DMS 273 treated with DMSO at 0.1 percent for 48 hours (cell line): ENCODE results near the gene NLRP9.

Experiments
- DNase-seq: peaks from one replicate; lab custom pipeline; 2025; lab: John Stamatoyannopoulos, UW

Gene NLRP9

GRCh38 chr19:55673465-55673864, 64.7 kb downstream of the NLRP9 start:
- DNase-seq, result no peak

DNA sequence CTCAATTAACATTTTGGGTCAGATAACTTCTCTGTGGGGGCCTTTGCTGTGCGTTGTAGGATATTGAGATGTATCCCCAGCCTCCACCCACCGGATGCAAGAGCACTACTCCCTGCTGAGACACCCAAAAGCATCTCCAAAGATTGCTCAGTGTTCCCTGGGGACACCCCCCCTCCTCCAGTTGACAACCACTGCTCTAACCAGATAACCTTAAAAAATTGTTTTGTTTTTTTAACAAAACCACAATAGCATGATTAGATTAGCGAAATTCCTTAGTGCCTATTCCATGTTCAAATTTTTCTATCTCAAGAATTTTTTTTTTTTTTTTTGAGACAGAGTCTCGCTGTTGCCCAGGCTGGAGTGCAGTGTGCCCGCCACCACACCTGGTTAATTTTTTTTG, 65.8 kb downstream of the NLRP9 start:
- DNase-seq, result no peak

- DNase-seq, result no peak
Measured at GRCh38 chr19:55671054-55671378, 67.2 kb downstream of the NLRP9 start.

GRCh38 chr19:55670280-55671053, 67.7 kb downstream of the NLRP9 start:
- no peak for DNase-seq

- no peak for DNase-seq
Measured at GRCh38 chr19:55669418-55670279, 68.6 kb downstream of the NLRP9 start.

GRCh38 chr19:55668603-55669348, 69.4 kb downstream of the NLRP9 start:
- DNase-seq, result no peak

DNA sequence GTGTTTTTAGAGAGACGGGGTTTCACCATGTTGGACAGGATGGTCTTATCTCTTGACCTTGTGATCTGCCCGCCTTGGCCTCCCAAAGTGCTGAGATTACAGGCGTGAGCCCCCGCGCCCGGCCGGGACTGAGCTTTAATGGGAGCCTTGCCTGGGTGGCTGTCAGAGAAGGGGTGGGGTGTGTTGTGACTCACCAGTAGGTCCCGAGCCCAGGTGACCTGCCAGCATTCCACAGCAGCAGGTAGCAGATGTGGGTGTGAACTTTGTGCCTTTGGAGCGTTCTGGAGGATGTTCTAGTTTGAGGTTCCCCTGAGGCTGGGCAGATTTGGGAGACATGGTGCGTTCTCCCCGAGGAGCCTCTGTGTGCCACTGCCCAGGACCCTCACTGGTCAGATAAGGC, 70.2 kb downstream of the NLRP9 start:
- no peak for DNase-seq

DNA sequence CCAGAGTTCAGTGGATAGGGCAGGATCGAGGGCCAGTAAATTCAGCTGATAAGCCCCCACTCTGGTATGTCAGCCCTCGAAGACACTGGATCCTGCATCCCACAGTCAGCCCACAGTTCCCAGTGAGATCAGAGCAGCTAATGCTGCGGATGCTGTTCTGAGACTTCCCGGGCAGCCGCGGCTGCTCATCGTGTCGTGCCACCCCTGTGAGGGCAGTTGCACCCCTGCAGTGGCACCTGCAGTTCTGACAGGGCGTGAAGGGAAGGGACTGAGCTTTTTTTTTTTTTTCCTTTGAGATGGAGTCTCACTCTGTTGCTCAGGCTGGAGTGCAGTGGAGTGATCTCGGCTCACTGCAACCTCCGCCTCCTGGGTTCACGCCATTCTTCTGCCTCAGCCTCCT, 70.7 kb downstream of the NLRP9 start:
- DNase-seq, result no peak

DNA sequence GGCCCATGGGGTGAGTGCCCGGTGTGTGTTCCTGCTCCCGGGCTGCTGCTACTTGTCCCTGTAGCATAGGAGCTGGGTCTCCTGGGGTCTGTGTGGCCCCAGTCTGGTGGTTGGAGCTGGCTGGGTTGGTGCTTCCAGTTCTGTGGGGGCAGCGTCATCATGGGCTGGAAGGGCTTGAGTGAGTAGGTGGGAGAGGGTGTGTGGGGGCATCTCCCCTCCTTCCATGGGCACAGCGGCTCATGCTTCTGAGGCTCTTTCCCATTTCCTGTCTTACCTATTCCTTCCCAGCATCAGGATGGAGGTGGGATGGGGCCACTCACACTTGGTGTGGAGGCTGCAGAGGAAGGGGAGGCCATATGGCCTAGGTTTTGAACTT, 71.2 kb downstream of the NLRP9 start:
- DNase-seq, result no peak

DNA sequence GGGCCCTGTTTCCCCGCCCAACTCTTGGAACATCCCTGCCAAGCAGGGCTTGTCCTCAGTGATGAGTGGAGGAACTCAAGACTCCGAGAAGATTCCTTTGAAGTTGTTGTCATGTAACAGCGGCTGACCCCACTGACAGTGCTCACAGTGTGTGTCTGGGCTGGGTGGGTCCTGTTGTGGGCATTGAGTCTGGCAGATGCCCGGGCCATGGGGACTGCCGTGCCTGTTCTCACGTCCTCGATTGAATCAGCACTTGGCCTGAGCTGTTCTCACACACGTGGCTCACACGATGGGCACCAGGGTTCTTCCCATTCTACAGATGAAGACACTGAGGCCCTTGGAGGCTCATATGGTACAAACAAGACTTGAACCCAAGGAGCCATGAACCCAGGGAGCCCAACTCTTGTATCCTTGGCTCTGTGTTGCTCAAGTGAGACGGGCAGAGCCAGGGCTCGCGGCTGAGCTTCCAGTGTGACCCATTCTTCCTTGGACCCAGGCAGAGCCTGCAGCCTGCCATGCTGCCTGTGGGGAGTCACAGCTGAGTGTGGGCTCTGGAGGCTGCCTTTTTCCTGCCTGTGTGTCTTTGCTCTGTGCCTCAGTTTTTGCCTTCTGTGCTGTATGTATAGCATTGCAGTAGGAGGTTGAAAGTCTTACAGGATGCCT, 71.7 kb downstream of the NLRP9 start:
- no peak for DNase-seq

- DNase-seq, result no peak
Measured at GRCh38 chr19:55663846-55664536, 74.2 kb downstream of the NLRP9 start.

DNA sequence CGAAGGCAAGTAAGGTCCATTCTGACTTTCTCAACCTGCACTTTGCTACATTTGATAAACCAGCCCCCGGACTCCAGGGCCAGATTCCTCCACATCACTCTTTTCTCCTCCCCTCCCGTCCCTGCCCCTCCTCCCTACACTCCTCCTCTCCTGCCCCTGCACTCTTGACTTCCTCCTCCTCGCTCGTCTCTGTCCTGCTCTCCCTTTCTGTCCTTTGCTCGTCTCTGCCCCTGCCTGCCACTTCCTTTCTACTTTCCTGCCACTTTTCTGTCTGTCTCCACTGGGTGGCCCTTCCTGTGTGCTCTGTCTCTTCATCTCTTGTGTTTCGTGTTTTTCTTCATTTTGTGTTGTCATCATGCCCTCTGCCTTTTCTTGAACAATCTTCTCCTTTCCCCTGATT, 76.4 kb downstream of the NLRP9 start:
- DNase-seq, result no peak

DNA sequence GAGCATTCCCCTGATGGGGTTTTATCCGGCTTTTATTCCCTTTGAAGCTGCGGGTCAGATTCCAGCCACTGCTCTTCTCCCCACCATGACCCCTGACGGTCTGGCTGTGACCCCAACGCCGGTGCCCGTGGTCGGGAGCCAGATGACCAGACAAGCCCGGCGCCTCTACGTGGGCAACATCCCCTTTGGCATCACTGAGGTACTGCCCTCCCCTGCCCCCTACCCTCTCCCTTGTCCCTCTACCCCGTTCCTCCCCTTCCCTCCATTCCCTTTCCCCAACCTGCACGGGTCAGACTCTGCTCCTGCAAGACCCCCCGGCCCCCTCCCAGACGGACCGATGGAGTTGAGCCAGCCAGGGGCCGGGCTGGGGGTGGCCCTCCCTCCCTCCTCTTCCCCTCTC, 77.2 kb downstream of the NLRP9 start:
- DNase-seq, result no peak

DNA sequence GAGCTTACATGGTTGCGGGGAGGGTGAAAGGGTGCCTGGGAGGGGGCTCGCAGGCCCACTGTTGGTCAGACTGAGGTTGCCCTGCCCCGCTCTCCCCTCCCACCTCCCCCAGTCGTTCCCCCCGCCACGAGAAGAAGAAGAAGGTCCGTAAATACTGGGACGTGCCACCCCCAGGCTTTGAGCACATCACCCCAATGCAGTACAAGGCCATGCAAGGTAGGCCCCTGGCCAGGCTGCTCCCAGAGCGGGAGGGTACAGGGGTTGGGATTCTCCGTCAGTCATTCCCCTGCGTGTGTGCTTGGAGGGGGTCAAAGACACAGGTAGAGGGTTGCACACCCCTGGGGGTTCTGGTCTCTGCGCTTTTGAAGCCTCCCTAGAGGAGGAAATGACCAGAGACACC, 77.8 kb downstream of the NLRP9 start:
- DNase-seq, result no peak

DNA sequence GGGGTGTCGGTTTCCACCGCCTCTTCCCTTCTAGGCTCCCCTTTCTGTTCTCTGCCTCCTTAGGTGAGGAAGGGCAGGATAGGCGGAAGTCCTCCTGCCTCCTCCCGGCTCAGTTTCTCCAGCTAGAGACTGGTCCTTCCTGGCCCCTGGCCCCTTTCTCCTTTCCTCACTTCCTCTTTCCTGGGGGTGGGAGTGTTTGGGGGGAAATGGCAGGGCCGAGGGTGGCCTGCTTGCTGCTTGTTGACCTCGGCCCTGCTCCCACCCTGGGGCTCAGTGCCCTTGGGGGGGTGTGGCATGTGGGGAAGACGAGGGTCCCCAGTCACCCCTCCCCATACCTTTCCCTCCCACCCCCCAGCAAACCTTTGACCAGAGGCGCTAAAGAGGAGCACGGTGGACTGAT, 78.4 kb downstream of the NLRP9 start:
- DNase-seq, result no peak

DNA sequence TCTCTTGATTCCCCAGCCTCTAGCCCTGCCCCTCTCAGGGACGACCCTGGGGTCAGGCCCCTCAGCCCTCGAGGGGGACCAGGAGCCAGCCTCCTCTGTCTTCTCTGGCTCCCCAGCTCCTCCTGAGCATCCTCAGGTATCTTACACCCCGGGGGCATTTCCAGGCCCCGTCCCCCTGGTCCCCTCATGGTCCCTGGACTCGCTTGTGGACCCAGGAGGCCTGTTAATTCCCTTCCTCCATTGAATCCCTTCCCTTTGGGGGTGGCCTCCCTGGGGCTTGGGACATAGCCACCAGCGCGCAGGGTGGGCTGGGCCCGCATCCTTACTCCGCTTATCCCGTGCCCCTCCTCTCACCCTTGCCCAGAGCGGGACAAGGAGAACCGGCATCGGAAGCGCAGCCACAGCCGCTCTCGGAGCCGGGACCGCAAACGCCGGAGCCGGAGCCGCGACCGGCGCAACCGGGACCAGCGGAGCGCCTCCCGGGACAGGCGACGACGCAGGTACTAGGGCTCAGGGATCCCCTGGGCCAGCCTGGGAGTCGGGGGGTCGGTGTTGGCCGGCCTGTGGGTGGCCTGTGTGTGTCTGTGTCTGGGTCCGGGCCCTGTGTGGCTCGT, 79.2 kb downstream of the NLRP9 start:
- no peak for DNase-seq
